ENCODE measurements around the gene KRT34. TPM values are rescaled to one million over a fixed set of nuclear protein-coding genes. Genes with fewer than 3 reads are reported as not detected.
"Not testable (repeated sequence)": the region's sequence is repeated elsewhere in the genome, so short reads cannot be mapped to it uniquely, and the experiment has no call there.

The KRT34 gene
- polyA plus RNA-seq, 1 donor, result not detected

GRCh38 chr17:41347869-41348760, 34.0 kb downstream of the KRT34 start:
- Histone ChIP-seq H3K9me3 (ENCODE audit: control insufficient read depth, low read depth, low read length) (no peaks in the 10 kb centered on the region), H3K4me1 (ENCODE audit: control insufficient read depth, insufficient read depth, low read length) (no peaks in the 10 kb centered on the region), H3K27ac (ENCODE audit: low read length) (no peak overlapping the region), H3K4me3 (ENCODE audit: low read length) (no peak overlapping the region), H3K27me3 (ENCODE audit: control insufficient read depth, insufficient read depth, low read length) (peaks cover 6% of the 10 kb centered on the region), H3K36me3 (ENCODE audit: control insufficient read depth, insufficient read depth, low read length) (no peaks in the 10 kb centered on the region)
- DNase-seq, result no peak
- no CpG with 5 or more reads among the region's 7 CpGs for WGBS (ENCODE audit: insufficient coverage, low lambda C conversion rate)

GRCh38 chr17:41346421-41346820, 35.7 kb downstream of the KRT34 start:
- H3K27ac ChIP-seq (ENCODE audit: low read length); H3K36me3 ChIP-seq (ENCODE audit: control insufficient read depth, insufficient read depth, low read length); H3K4me1 ChIP-seq (ENCODE audit: control insufficient read depth, insufficient read depth, low read length); H3K4me3 ChIP-seq (ENCODE audit: low read length); DNase-seq; H3K27me3 ChIP-seq (ENCODE audit: control insufficient read depth, insufficient read depth, low read length); H3K9me3 ChIP-seq (ENCODE audit: control insufficient read depth, low read depth, low read length): not testable (repeated sequence)
- WGBS (ENCODE audit: insufficient coverage, low lambda C conversion rate), result no CpG with 5 or more reads among the region's 16 CpGs

- Histone ChIP-seq H3K4me1 (ENCODE audit: control insufficient read depth, insufficient read depth, low read length) (no peaks in the 10 kb centered on the region), H3K9me3 (ENCODE audit: control insufficient read depth, low read depth, low read length) (peaks cover 3% of the 10 kb centered on the region), H3K27ac (ENCODE audit: low read length) (no peak overlapping the region), H3K36me3 (ENCODE audit: control insufficient read depth, insufficient read depth, low read length) (no peaks in the 10 kb centered on the region), H3K27me3 (ENCODE audit: control insufficient read depth, insufficient read depth, low read length) (peaks cover 3% of the 10 kb centered on the region), H3K4me3 (ENCODE audit: low read length) (no peak overlapping the region)
- DNase-seq, result no peak
- no CpG with 5 or more reads among the region's 3 CpGs for WGBS (ENCODE audit: insufficient coverage, low lambda C conversion rate)
Measured at GRCh38 chr17:41345992-41346391, 36.1 kb downstream of the KRT34 start.

- WGBS (ENCODE audit: insufficient coverage, low lambda C conversion rate), result no CpG with 5 or more reads among the region's 3 CpGs
- peaks cover 3% of the 10 kb centered on the region for H3K27me3 ChIP-seq (ENCODE audit: control insufficient read depth, insufficient read depth, low read length)
Measured at GRCh38 chr17:41343029-41343428, 39.1 kb downstream of the KRT34 start.

GRCh38 chr17:41340934-41341861, 40.9 kb downstream of the KRT34 start:
- H3K27ac ChIP-seq (ENCODE audit: low read length), result no peak overlapping the region
- 80% methylated on average over 2 of the region's 7 CpGs for WGBS (ENCODE audit: insufficient coverage, low lambda C conversion rate)
- H3K4me1 ChIP-seq (ENCODE audit: control insufficient read depth, insufficient read depth, low read length), result no peaks in the 10 kb centered on the region
- DNase-seq, result no peak
- H3K9me3 ChIP-seq (ENCODE audit: control insufficient read depth, low read depth, low read length), result peaks cover 3% of the 10 kb centered on the region
- peaks cover 9% of the 10 kb centered on the region for H3K27me3 ChIP-seq (ENCODE audit: control insufficient read depth, insufficient read depth, low read length)
- no peaks in the 10 kb centered on the region for H3K36me3 ChIP-seq (ENCODE audit: control insufficient read depth, insufficient read depth, low read length)
- H3K4me3 ChIP-seq (ENCODE audit: low read length), result no peak overlapping the region

More at GRCh38 chr17:41343029-41343428, 39.1 kb downstream of the KRT34 start:
- no peak for DNase-seq
- H3K4me1 ChIP-seq (ENCODE audit: control insufficient read depth, insufficient read depth, low read length), result no peaks in the 10 kb centered on the region
- H3K36me3 ChIP-seq (ENCODE audit: control insufficient read depth, insufficient read depth, low read length), result no peaks in the 10 kb centered on the region
- peaks cover 3% of the 10 kb centered on the region for H3K9me3 ChIP-seq (ENCODE audit: control insufficient read depth, low read depth, low read length)
- H3K27ac ChIP-seq (ENCODE audit: low read length), result no peak overlapping the region
- H3K4me3 ChIP-seq (ENCODE audit: low read length), result no peak overlapping the region

GRCh38 chr17:41340494-41340893, 41.6 kb downstream of the KRT34 start:
- Histone ChIP-seq H3K27me3 (ENCODE audit: control insufficient read depth, insufficient read depth, low read length) (peaks cover 9% of the 10 kb centered on the region), H3K4me3 (ENCODE audit: low read length) (no peak overlapping the region), H3K27ac (ENCODE audit: low read length) (no peak overlapping the region), H3K36me3 (ENCODE audit: control insufficient read depth, insufficient read depth, low read length) (no peaks in the 10 kb centered on the region), H3K9me3 (ENCODE audit: control insufficient read depth, low read depth, low read length) (peaks cover 3% of the 10 kb centered on the region), H3K4me1 (ENCODE audit: control insufficient read depth, insufficient read depth, low read length) (no peaks in the 10 kb centered on the region)
- WGBS (ENCODE audit: insufficient coverage, low lambda C conversion rate), result no CpG with 5 or more reads among the region's 3 CpGs
- DNase-seq, result no peak

GRCh38 chr17:41339571-41340172, 42.4 kb downstream of the KRT34 start:
- no peaks in the 10 kb centered on the region for H3K4me1 ChIP-seq (ENCODE audit: control insufficient read depth, insufficient read depth, low read length)
- no peak for DNase-seq
- peaks cover 9% of the 10 kb centered on the region for H3K27me3 ChIP-seq (ENCODE audit: control insufficient read depth, insufficient read depth, low read length)
- no peaks in the 10 kb centered on the region for H3K36me3 ChIP-seq (ENCODE audit: control insufficient read depth, insufficient read depth, low read length)
- no peak overlapping the region for H3K27ac ChIP-seq (ENCODE audit: low read length)
- H3K9me3 ChIP-seq (ENCODE audit: control insufficient read depth, low read depth, low read length), result peaks cover 3% of the 10 kb centered on the region
- H3K4me3 ChIP-seq (ENCODE audit: low read length), result no peak overlapping the region
- WGBS (ENCODE audit: insufficient coverage, low lambda C conversion rate), result 80% methylated on average over 1 of the region's 2 CpGs

- DNase-seq, result no peak
- peaks cover 3% of the 10 kb centered on the region for H3K9me3 ChIP-seq (ENCODE audit: control insufficient read depth, low read depth, low read length)
- 86% methylated on average over 1 of the region's 5 CpGs for WGBS (ENCODE audit: insufficient coverage, low lambda C conversion rate)
- H3K4me1 ChIP-seq (ENCODE audit: control insufficient read depth, insufficient read depth, low read length), result no peaks in the 10 kb centered on the region
- H3K36me3 ChIP-seq (ENCODE audit: control insufficient read depth, insufficient read depth, low read length), result no peaks in the 10 kb centered on the region
- no peak overlapping the region for H3K27ac ChIP-seq (ENCODE audit: low read length)
- H3K4me3 ChIP-seq (ENCODE audit: low read length), result no peak overlapping the region
- H3K27me3 ChIP-seq (ENCODE audit: control insufficient read depth, insufficient read depth, low read length), result peaks cover 9% of the 10 kb centered on the region
Measured at GRCh38 chr17:41338961-41339485, 43.1 kb downstream of the KRT34 start.

GRCh38 chr17:41335747-41336146, 46.4 kb downstream of the KRT34 start:
- no peak for DNase-seq
- no peaks in the 10 kb centered on the region for H3K36me3 ChIP-seq (ENCODE audit: control insufficient read depth, insufficient read depth, low read length)
- H3K27me3 ChIP-seq (ENCODE audit: control insufficient read depth, insufficient read depth, low read length), result peaks cover 6% of the 10 kb centered on the region
- no peak overlapping the region for H3K27ac ChIP-seq (ENCODE audit: low read length)
- no CpG with 5 or more reads among the region's 1 CpG for WGBS (ENCODE audit: insufficient coverage, low lambda C conversion rate)
- no peak overlapping the region for H3K4me3 ChIP-seq (ENCODE audit: low read length)
- no peaks in the 10 kb centered on the region for H3K9me3 ChIP-seq (ENCODE audit: control insufficient read depth, low read depth, low read length)
- no peaks in the 10 kb centered on the region for H3K4me1 ChIP-seq (ENCODE audit: control insufficient read depth, insufficient read depth, low read length)

Measured in large intestine (tissue), 3 donors.